SU-DHL-6 (cell line): Measurements from ENCODE around the gene CCT5.
"Not testable (repeated sequence)": the region's sequence is repeated elsewhere in the genome, so short reads cannot be mapped to it uniquely, and the experiment has no call there.

Experiments
- H2AFZ ChIP-seq: fragments of 200-600 bp; sonication (generic); 2 replicates; pipeline ENCODE4 v1.6.1; 2014; ENCODE audit warnings: low read depth, mild to moderate bottlenecking, moderate library complexity, mixed read lengths, antibody characterized with exemption, low read length; ENCODE audit not compliant: severe bottlenecking
- H3F3A ChIP-seq: fragments of 200-600 bp; shearing (Covaris generic); 2 replicates; pipeline ENCODE4 v1.6.0; 2016; ENCODE audit warnings: antibody characterized with exemption, mild to moderate bottlenecking; ENCODE audit not compliant: insufficient read depth
- H3K27ac ChIP-seq: fragments of 200-600 bp; sonication (generic); 2 replicates; pipeline ENCODE4 v1.5.1; 2016; ENCODE audit warnings: low read depth, mild to moderate bottlenecking, low read length, moderate library complexity, mixed read lengths
- H3K27me3 ChIP-seq: fragments of 200-600 bp; sonication (generic), shearing (Covaris generic); 2 replicates; pipeline ENCODE4 v1.6.0; 2014; ENCODE audit warnings: mild to moderate bottlenecking, low read length
- H3K36me3 ChIP-seq: fragments of 200-600 bp; sonication (generic); 2 replicates; pipeline ENCODE4 v1.6.1; 2014; ENCODE audit warnings: mild to moderate bottlenecking, low read length, mixed read lengths
- H3K4me2 ChIP-seq: fragments of 300-600, 200-600 bp; shearing (Covaris generic), sonication (generic); 2 replicates; pipeline ENCODE4 v1.6.0; 2014; ENCODE audit warnings: low read length, low read depth, mild to moderate bottlenecking; ENCODE audit not compliant: poor library complexity, severe bottlenecking
- H3K4me3 ChIP-seq: fragments of 200-600 bp; sonication (generic); 2 replicates; pipeline ENCODE4 v1.5.1; 2014; ENCODE audit warnings: antibody characterized with exemption, low read length, mild to moderate bottlenecking, mixed read lengths; ENCODE audit not compliant: insufficient read depth, poor library complexity, severe bottlenecking
- H3K79me2 ChIP-seq: fragments of 200-600 bp; sonication (generic); 2 replicates; pipeline ENCODE4 v1.6.1; 2014; ENCODE audit warnings: mild to moderate bottlenecking, low read length, moderate library complexity; ENCODE audit not compliant: insufficient read depth
- H3K9ac ChIP-seq: fragments of 200-600 bp; sonication (generic); 2 replicates; pipeline ENCODE4 v1.7.0; 2014; ENCODE audit warnings: mild to moderate bottlenecking, low read length
- H3K9me2 ChIP-seq: fragments of 200-600 bp; sonication (generic); replicated peaks from 2 replicates; pipeline ENCODE4 v1.6.1; 2014; ENCODE audit warnings: low read length; ENCODE audit not compliant: insufficient read depth
- H3K9me3 ChIP-seq: fragments of 200-600 bp; sonication (generic); 2 replicates; pipeline ENCODE4 v1.6.1; 2014; ENCODE audit warnings: low read length, mixed read lengths; ENCODE audit not compliant: insufficient read depth
- H4K20me1 ChIP-seq: fragments of 200-600 bp; sonication (generic); 2 replicates; pipeline ENCODE4 v1.6.1; 2014; ENCODE audit warnings: low read depth, mild to moderate bottlenecking, antibody characterized with exemption, low read length, moderate library complexity, mixed read lengths
- CTCF ChIP-seq: fragments of 200-600 bp; sonication (generic); IDR thresholded peaks from one replicate; pipeline ENCODE4 v1.5.1; 2017; ENCODE audit warnings: antibody characterized with exemption, mild to moderate bottlenecking, low read length, moderate library complexity; ENCODE audit not compliant: insufficient read depth, poor library complexity, severe bottlenecking
- EZH2phosphoT487 ChIP-seq: fragments of 200-600 bp; sonication (generic), shearing (Covaris generic); conservative IDR thresholded peaks from 2 replicates; pipeline ENCODE4 v1.6.1; 2018; ENCODE audit warnings: mild to moderate bottlenecking, antibody characterized with exemption, low read length, moderate library complexity, mixed read lengths

The CCT5 gene

GRCh38 chr5:10244342-10244944, 5.6 kb upstream of the CCT5 start:
- no peaks in the 10 kb centered on the region for H4K20me1 ChIP-seq
- H3K9ac ChIP-seq: no peak overlapping the region
- no peak overlapping the region for H3K27ac ChIP-seq
- H3K79me2 ChIP-seq: peaks cover 19% of the 10 kb centered on the region; the same call in 1 of the 2 replicates
- H3K27me3 ChIP-seq: no peaks in the 10 kb centered on the region
- TF ChIP-seq CTCF (no peak), EZH2phosphoT487 (no peak)
- H3K36me3 ChIP-seq: no peaks in the 10 kb centered on the region
- no peak overlapping the region for H3K4me3 ChIP-seq
- no peak overlapping the region for H2AFZ ChIP-seq
- no peaks in the 10 kb centered on the region for H3K9me2 ChIP-seq
- H3K9me3 ChIP-seq: no peaks in the 10 kb centered on the region
- no peak overlapping the region for H3K4me2 ChIP-seq
- no peaks in the 10 kb centered on the region for H3F3A ChIP-seq

- no peak overlapping the region for H2AFZ ChIP-seq
- H3K79me2 ChIP-seq: peaks cover 36% of the 10 kb centered on the region
- TF ChIP-seq EZH2phosphoT487: no peak
- TF ChIP-seq CTCF: no peak
- peaks cover 4% of the 10 kb centered on the region; the same call in 1 of the 2 replicates for H4K20me1 ChIP-seq
- H3K9me2 ChIP-seq: no peaks in the 10 kb centered on the region
- no peak overlapping the region for H3K9ac ChIP-seq
- no peak overlapping the region for H3K4me3 ChIP-seq
- H3K36me3 ChIP-seq: no peaks in the 10 kb centered on the region
- no peaks in the 10 kb centered on the region for H3K27me3 ChIP-seq
- H3K27ac ChIP-seq: no peak overlapping the region
- no peaks in the 10 kb centered on the region for H3F3A ChIP-seq
- H3K4me2 ChIP-seq: no peak overlapping the region
- no peaks in the 10 kb centered on the region for H3K9me3 ChIP-seq
These were observed 3.3 kb upstream of the CCT5 start for GRCh38 chr5:10246761-10247160.

- not testable (repeated sequence) for H2AFZ ChIP-seq, H4K20me1 ChIP-seq, H3K4me2 ChIP-seq, H3K9ac ChIP-seq, H3F3A ChIP-seq, H3K9me3 ChIP-seq, H3K4me3 ChIP-seq, H3K9me2 ChIP-seq, H3K27me3 ChIP-seq, H3K36me3 ChIP-seq, H3K27ac ChIP-seq
- peaks cover 40% of the 10 kb centered on the region for H3K79me2 ChIP-seq
These were observed 2.9 kb upstream of the CCT5 start for GRCh38 chr5:10247217-10247616.

GRCh38 chr5:10248378-10249260, 1.5 kb upstream of the CCT5 start:
- no peaks in the 10 kb centered on the region for H3K36me3 ChIP-seq
- no peaks in the 10 kb centered on the region for H3K9me3 ChIP-seq
- TF ChIP-seq CTCF (no peak), EZH2phosphoT487 (no peak)
- no peaks in the 10 kb centered on the region for H3K9me2 ChIP-seq
- H3K4me3 ChIP-seq: peak overlapping the region; percentile 84
- no peak overlapping the region for H3K27ac ChIP-seq
- H3K27me3 ChIP-seq: no peaks in the 10 kb centered on the region
- peaks cover 12% of the 10 kb centered on the region for H4K20me1 ChIP-seq
- H3K79me2 ChIP-seq: peaks cover 54% of the 10 kb centered on the region
- no peaks in the 10 kb centered on the region for H3F3A ChIP-seq
- peak overlapping the region; percentile 63 for H3K4me2 ChIP-seq
- peak overlapping the region; percentile 97 for H3K9ac ChIP-seq
- H2AFZ ChIP-seq: no peak overlapping the region
